H1 (cell line): ENCODE measurements around the gene ERLIN1. TPM values are rescaled to one million over a fixed set of nuclear protein-coding genes. Genes with fewer than 3 reads are reported as not detected.

Experiments used
- CBX8 ChIP-seq: fragments of 300-800, 300-1000 bp; sonication (generic); IDR thresholded peaks from 2 replicates; pipeline ENCODE4 v1.7.1; 2016; ENCODE audit warnings: low read depth, low read length, borderline replicate concordance
- CHD2 ChIP-seq: IDR thresholded peaks from 2 replicates; pipeline ENCODE4 v1.6.1; 2012; ENCODE audit warnings: low read length, improper control_type of control experiment
- EP300 ChIP-seq, 2 experiments: IDR thresholded peaks; 1 replicate in 1 of 2; 2 replicates in 1 of 2; pipeline ENCODE4 v1.6.1; 2011 to 2012; ENCODE audit warnings: low read depth in 2 of 2, low read length in 2 of 2, mild to moderate bottlenecking in 2 of 2, borderline replicate concordance in 1 of 2, inconsistent platforms in 1 of 2, moderate library complexity in 1 of 2
- TAF7 ChIP-seq: optimal IDR thresholded peaks from 2 replicates; pipeline ENCODE3; 2011; ENCODE audit warnings: low read depth, mild to moderate bottlenecking, inconsistent platforms, low read length, moderate library complexity, borderline replicate concordance
- polyA plus RNA-seq, 7 experiments: library from polyadenylated mRNA; depleted of rRNA in 3 of 7; stranded (reverse) in 5 of 7; unstranded in 2 of 7; fragments of >200 nt in 5 of 7; fragments of 200-250 nt in 2 of 7; gene quantifications; 1 replicate in 5 of 7; 2 replicates in 1 of 7; 4 replicates in 1 of 7; pipeline versions ENCODE4 v1.2.1 to v1.2.3, GENCODE V29; 2011 to 2013; ENCODE audit warnings: missing spikeins in 2 of 7, mixed read lengths in 2 of 7
- total RNA-seq: library from RNA; stranded (reverse); fragmentation: NEBNext Ultra II Directional; extraction: Animal tissue kit (Norgen Biotek cat#: 25700); gene quantifications from 2 replicates; pipeline ENCODE4 v1.2.1, GENCODE V29; 2021

The ERLIN1 gene
- total and polyA plus RNA-seq, 2 of the 8 experiments (the other 6 are each of a cell fraction or from before 2014, with no cell fraction given) = 16.5 to 32.0 TPM

DNA sequence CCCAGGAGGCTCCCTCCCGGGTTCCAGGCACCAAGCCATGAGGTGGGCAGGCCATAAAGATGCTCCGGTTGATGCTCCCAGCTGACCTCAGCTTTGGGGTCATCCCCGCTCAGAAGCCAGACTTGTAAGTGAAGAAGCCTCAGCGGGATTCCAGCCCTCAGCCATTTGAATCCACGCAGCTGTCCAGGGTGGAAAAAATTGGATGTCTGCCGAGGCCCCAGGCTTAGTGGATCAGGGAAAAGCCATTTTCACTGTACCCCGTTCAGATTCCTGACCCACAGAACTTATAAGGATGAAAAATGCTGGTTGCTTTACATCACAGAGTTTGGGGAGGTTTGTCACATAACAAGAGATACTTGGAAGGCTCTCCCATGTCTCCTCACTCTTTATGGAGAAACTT is 55.0 kb downstream of the ERLIN1 start (continued):
- TF ChIP-seq TAF7 = no peak
- no peak for TF ChIP-seq EP300 (IDR thresholded peaks at IDR 0.05; ENCODE audit: borderline replicate concordance in 1 of 2, low read depth in 2 of 2, low read length in 2 of 2)
- no peak for TF ChIP-seq CHD2
- no peak for TF ChIP-seq CBX8
- TF ChIP-seq, all 59 proteins: peak for 0
